Adrenal gland (tissue), 12 donors: ENCODE measurements around the gene THRB. TPM values are rescaled to one million over a fixed set of nuclear protein-coding genes. Genes with fewer than 3 reads are reported as not detected.

Experiments
- DNase-seq, 7 donors: peaks; one replicate each; pipeline ENCODE4 v3.0.0-alpha.2; 2019 to 2020
- H3K27ac ChIP-seq, 5 donors: fragments of 200-600 bp; sonication (generic) in 4 of 5; 1 replicate in 3 of 5; 2 replicates in 2 of 5; pipeline versions ENCODE4 v1.5.1 to v1.8.0; 2016 to 2020; ENCODE audit warnings: mild to moderate bottlenecking in 1 of 5
- H3K27me3 ChIP-seq: fragments of 200-600 bp; 2 replicates; pipeline ENCODE4 v1.8.0; 2021
- H3K36me3 ChIP-seq, 2 donors: fragments of 200-600 bp; replicated peaks in 1 of 2; 1 replicate in 1 of 2; 2 replicates in 1 of 2; pipeline versions ENCODE4 v1.5.1 to v1.8.0; 2018 to 2022
- H3K4me1 ChIP-seq, 2 donors: fragments of 200-600 bp; replicated peaks in 1 of 2; 1 replicate in 1 of 2; 2 replicates in 1 of 2; pipeline versions ENCODE4 v1.5.1 to v1.8.0; 2018 to 2021
- H3K4me3 ChIP-seq, 4 donors: fragments of 200-600 bp; sonication (generic) in 3 of 4; one replicate each; pipeline ENCODE4 v1.5.1; 2016 to 2018
- H3K9me3 ChIP-seq, 3 donors: fragments of 200-600 bp; sonication (generic) in 1 of 3; replicated peaks in 1 of 3; 1 replicate in 2 of 3; 2 replicates in 1 of 3; pipeline versions ENCODE4 v1.5.1 to v1.8.0; 2016 to 2021
- CTCF ChIP-seq, 6 experiments: fragments of 450-650 bp in 4 of 6; fragments of 200-600 bp in 2 of 6; sonication (generic) in 1 of 6; IDR thresholded peaks; 1 replicate in 5 of 6; 2 replicates in 1 of 6; pipeline versions ENCODE4 v1.5.1 to v1.8.0; 2016 to 2021; ENCODE audit warnings: antibody characterized with exemption in 6 of 6, mild to moderate bottlenecking in 2 of 6, moderate library complexity in 1 of 6
- POLR2A ChIP-seq, 2 donors: fragments of 450-650 bp; IDR thresholded peaks; one replicate each; pipeline ENCODE4 v1.6.1; 2017; ENCODE audit warnings: antibody characterized with exemption in 2 of 2, mild to moderate bottlenecking in 2 of 2, moderate library complexity in 1 of 2
- WGBS, 4 donors: extraction: QIAGEN DNeasy Blood & Tissue Kit in 2 of 4; methylation state at CpG; one replicate each; pipeline versions ENCODE4 v1.1.5 to v1.1.7; 2013 to 2017; 5-methylcytosine and 5-hydroxymethylcytosine counted together
- intact Hi-C, 2 donors: fragments of 100-400 bp; cut with DNase I; formaldehyde crosslinking; loops; one replicate each; pipeline versions ENCODE4 v1.14.1 to v1.15.0; 2022 to 2023
- polyA plus RNA-seq, 3 donors: library from polyadenylated mRNA; stranded (reverse); fragments of 200-250 nt in 2 of 3; fragments of 350-450 nt in 1 of 3; fragmentation: Illumina TruSeq in 1 of 3; extraction: RNeasy Lipid Tissue Mini Kit (QIAGEN cat#74804) in 1 of 3; gene quantifications; one replicate each; pipeline ENCODE4 v1.2.3, GENCODE V29; 2013 to 2014
- total RNA-seq, 9 donors: library from RNA; depleted of rRNA in 4 of 9; stranded (reverse); fragments of >200 nt in 4 of 9; fragments of 120-200 nt in 1 of 9; fragmentation: NEBNext Ultra II Directional in 1 of 9; extraction: Animal tissue kit (Norgen Biotek cat#: 25700) in 1 of 9; gene quantifications; one replicate each; pipeline versions ENCODE4 v1.1.0 to v1.2.4, GENCODE V29; 2013 to 2023
- donor health status: healthy with polysubstance abuse.
- donor health status: Bipolar disorder and iron deficiency.
- donor health status: DM: yes; HTN: yes; CAD: no.
- donor health status: DM: no; HTN: no; CAD: no.
- donor health status: DM: no; HTN: no; CAD: no.
- donor health status: DM: yes; HTN: yes; CAD: no.

The THRB gene
- total and polyA plus RNA-seq, 12 donors: 3.0 to 30.7 (median 13.5) TPM

GRCh38 chr3:24235121-24235520 is 259.5 kb downstream of the THRB start:
- Histone ChIP-seq H3K27ac (no peak overlapping the region), H3K4me1 (peaks cover 0 to 4% of the 10 kb centered on the region in 2 donors)
- intact Hi-C loops: loop anchor here (5.0 to 10.0 kb wide), 3 partner anchors 50 to 240 kb away; no protein-coding TSS in a partner anchor

DNA sequence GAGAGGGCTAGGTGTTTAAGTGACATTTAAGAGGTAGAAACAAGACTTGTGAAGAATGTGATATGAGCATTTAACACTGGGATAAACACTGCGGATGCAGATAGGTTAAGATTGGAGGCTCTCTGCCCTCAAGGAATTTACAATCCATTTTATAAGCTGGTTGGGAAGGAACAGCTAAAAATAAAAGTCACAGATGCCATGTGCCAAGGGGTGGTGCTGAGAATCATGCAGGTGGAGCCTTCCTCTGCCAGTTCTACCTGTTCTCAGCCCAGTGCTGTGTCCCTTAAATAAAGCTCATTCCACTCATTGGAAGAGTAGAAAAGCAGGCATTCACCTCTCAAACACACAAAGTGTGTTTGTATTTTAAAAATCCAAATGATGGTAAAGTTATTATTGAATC is 261.9 kb downstream of the THRB start:
- Histone ChIP-seq H3K27me3 (no peaks in the 10 kb centered on the region), H3K27ac (no peak overlapping the region), H3K36me3 (no peaks in the 10 kb centered on the region), H3K4me3 (no peak overlapping the region), H3K9me3 (no peaks in the 10 kb centered on the region), H3K4me1 (peaks cover 0 to 2% of the 10 kb centered on the region in 2 donors)
- DNase-seq: no peak
- 87 to 96% (median 90%) methylated on average over 1 of the region's 1 CpG for WGBS, 4 donors
- intact Hi-C loops: loop anchor here in 1 of 2 donors (10.0 kb wide), 2 partner anchors 48 to 238 kb away; no protein-coding TSS in a partner anchor
- TF ChIP-seq CTCF (IDR thresholded peaks at IDR 0.05) (no peak), POLR2A (IDR thresholded peaks at IDR 0.05) (no peak)

More at GRCh38 chr3:24235121-24235520, 259.5 kb downstream of the THRB start:
- DNase-seq: no peak
- TF ChIP-seq CTCF (IDR thresholded peaks at IDR 0.05): no peak
- Histone ChIP-seq H3K36me3 (no peaks in the 10 kb centered on the region), H3K9me3 (no peaks in the 10 kb centered on the region), H3K4me3 (no peak overlapping the region), H3K27me3 (no peaks in the 10 kb centered on the region)
- 74 to 78% (median 74%) methylated on average over 3 of the region's 3 CpGs for WGBS, 4 donors

- TF ChIP-seq CTCF (IDR thresholded peaks at IDR 0.05) (no peak), POLR2A (IDR thresholded peaks at IDR 0.05) (no peak)
- intact Hi-C loops: loop anchor here in 1 of 2 donors (10.0 kb wide), 2 partner anchors 45 to 235 kb away; no protein-coding TSS in a partner anchor
- DNase-seq: no peak
- Histone ChIP-seq H3K4me1 (peaks cover 7 to 9% of the 10 kb centered on the region in 2 donors), H3K27me3 (no peaks in the 10 kb centered on the region), H3K36me3 (no peaks in the 10 kb centered on the region), H3K9me3 (no peaks in the 10 kb centered on the region), H3K4me3 (no peak overlapping the region), H3K27ac (no peak overlapping the region)
- WGBS, 4 donors: 63 to 82% (median 67%) methylated on average over 5 of the region's 5 CpGs
Measured at GRCh38 chr3:24229468-24230221, 265.0 kb downstream of the THRB start.

DNA sequence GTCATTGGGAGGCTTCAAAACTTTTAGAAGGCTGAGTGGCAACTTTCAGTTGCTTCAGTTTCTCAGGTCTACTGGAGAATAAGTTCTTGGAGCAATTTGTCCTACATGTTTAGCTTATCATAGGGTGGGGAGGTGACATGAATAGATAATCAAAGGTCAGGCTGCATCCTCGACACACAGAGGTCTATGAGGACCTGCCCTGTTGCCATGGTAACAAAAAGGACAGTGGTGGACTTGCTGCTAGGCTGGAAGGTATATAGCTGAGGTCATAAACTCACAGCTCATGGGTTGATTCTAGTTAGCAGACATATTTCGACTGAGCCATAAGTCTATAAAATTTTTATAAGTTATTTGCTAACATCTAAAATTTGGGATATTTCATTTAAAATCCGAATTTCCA is 267.0 kb downstream of the THRB start:
- DNase-seq: no peak
- WGBS, 4 donors: 74 to 87% (median 79%) methylated on average over 3 of the region's 3 CpGs
- no peak overlapping the region for H3K4me3 ChIP-seq
- H3K36me3 ChIP-seq: no peaks in the 10 kb centered on the region
- peaks cover 7 to 12% of the 10 kb centered on the region in 2 donors for H3K4me1 ChIP-seq
- TF ChIP-seq CTCF (IDR thresholded peaks at IDR 0.05) (no peak), POLR2A (IDR thresholded peaks at IDR 0.05) (no peak)
- H3K27ac ChIP-seq: no peak overlapping the region
- no peaks in the 10 kb centered on the region for H3K9me3 ChIP-seq
- no peaks in the 10 kb centered on the region for H3K27me3 ChIP-seq
- intact Hi-C loops: no loop called here
